Cardiac fibroblast (primary cell): ENCODE data around the gene GABRG2.

Experiments
- DNase-seq, 2 donors: peaks; one replicate each; pipeline versions ENCODE4 v3.0.0 to v3.0.0-alpha.2; 2010; ENCODE audit warnings: low read depth in 2 of 2
- H3K4me3 ChIP-seq, 2 donors: replicated peaks in 1 of 2; 1 replicate in 1 of 2; 2 replicates in 1 of 2; pipeline ENCODE4 v1.5.1; 2011; ENCODE audit warnings: low read depth in 2 of 2, low read length in 2 of 2, mild to moderate bottlenecking in 2 of 2, moderate library complexity in 1 of 2
- CTCF ChIP-seq: IDR thresholded peaks from one replicate; pipeline ENCODE4 v1.5.1; 2011; ENCODE audit warnings: low read depth, mild to moderate bottlenecking, low read length, inconsistent platforms

GABRG2 gene

GRCh38 chr5:162067162-162067561 lies 411 bp upstream of the GABRG2 start:
- H3K4me3 ChIP-seq: no peak overlapping the region
- TF ChIP-seq CTCF: no peak

GRCh38 chr5:162068412-162068811 lies 839 bp downstream of the GABRG2 start:
- DNase-seq: peak in 1 of 2 donors; percentile 2

More at GRCh38 chr5:162067162-162067561, 411 bp upstream of the GABRG2 start:
- DNase-seq: no peak

GRCh38 chr5:162068936-162069335 lies 1.4 kb downstream of the GABRG2 start:
- TF ChIP-seq CTCF: no peak
- no peak overlapping the region for H3K4me3 ChIP-seq
- DNase-seq: no peak

More at GRCh38 chr5:162068412-162068811, 839 bp downstream of the GABRG2 start:
- H3K4me3 ChIP-seq: no peak overlapping the region
- TF ChIP-seq CTCF: no peak

GRCh38 chr5:162078805-162079204 lies 11.2 kb downstream of the GABRG2 start:
- TF ChIP-seq CTCF: no peak
- DNase-seq: no peak
- H3K4me3 ChIP-seq: no peak overlapping the region

- H3K4me3 ChIP-seq: no peak overlapping the region
- TF ChIP-seq CTCF: no peak
- no peak for DNase-seq
These were observed 23.8 kb downstream of the GABRG2 start for GRCh38 chr5:162091336-162091735.

- DNase-seq: no peak
- TF ChIP-seq CTCF: no peak
- no peak overlapping the region for H3K4me3 ChIP-seq
These were observed 28.9 kb downstream of the GABRG2 start for GRCh38 chr5:162096448-162096847.

GRCh38 chr5:162107591-162107990 lies 40.0 kb downstream of the GABRG2 start:
- no peak for TF ChIP-seq CTCF
- H3K4me3 ChIP-seq: no peak overlapping the region
- no peak for DNase-seq
